K562 (cell line): Measurements from ENCODE around the gene ZNF438. TPM values are rescaled to one million over a fixed set of nuclear protein-coding genes. Genes with fewer than 3 reads are reported as not detected.

Experiments used
- ATAC-seq: fragments of 200-7000 bp; cut with Tn5 transposase; 3 replicates; pipeline ENCODE4 v1.9.1; 2020; ENCODE audit warnings: moderate library complexity
- BruUV-seq: library from RNA; stranded (reverse); fragments of 400-500 nt; replicated peaks from 2 replicates; lab custom pipeline; 2021; lab: Mats Ljungman, UMichigan
- CTCF ChIA-PET: fragments of 300-600 bp; formaldehyde crosslinking; extraction: SDS; loops from one replicate; lab custom pipeline; 2021; ENCODE audit warnings: low intra/inter-chr PET ratio; lab: Yijun Ruan, JAX
- POLR2A ChIA-PET: fragments of 300-600, 350-650 bp; sonication (Branson Sonifier 250); formaldehyde crosslinking; extraction: SDS; loops from one replicate; lab custom pipeline; 2021; ENCODE audit warnings: antibody characterized with exemption, inconsistent platforms; lab: Yijun Ruan, JAX
- DNase-seq, 4 experiments: peaks; one replicate each; pipeline versions ENCODE4 v3.0.0 to v3.0.0-alpha.2; 2011 to 2018; ENCODE audit warnings: low spot score in 3 of 4, mixed read lengths in 3 of 4; ENCODE audit errors: extremely low read depth in 1 of 4
- FAIRE-seq: peaks from 2 replicates; lab custom pipeline; 2011; peaks lifted over from hg19 to GRCh38; lab: Jason Lieb, UNC
- H2AFZ ChIP-seq: 2 replicates; pipeline ENCODE4 v1.6.0; 2011; ENCODE audit warnings: low read depth, low read length, control low read depth, inconsistent platforms
- H3K27ac ChIP-seq: fragments of 200-600 bp; 3 replicates; pipeline ENCODE4 v1.8.0; 2011; ENCODE audit warnings: low read depth, mild to moderate bottlenecking, control low read depth, inconsistent platforms, low read length, moderate library complexity, mixed read lengths; ENCODE audit errors: extremely low read depth
- H3K27me3 ChIP-seq, 2 experiments: fragments of 300-600 bp in 1 of 2; 2 replicates in 1 of 2; 3 replicates in 1 of 2; pipeline versions ENCODE4 v1.6.0 to v1.8.0; 2011; ENCODE audit warnings: inconsistent platforms in 2 of 2, low read length in 2 of 2, mild to moderate bottlenecking in 1 of 2, mixed read lengths in 1 of 2, moderate library complexity in 1 of 2; ENCODE audit not compliant: control insufficient read depth in 2 of 2, insufficient read depth in 2 of 2
- H3K36me3 ChIP-seq: fragments of 300-600 bp; 3 replicates; pipeline ENCODE4 v1.8.0; 2011; ENCODE audit warnings: mild to moderate bottlenecking, low read length, inconsistent platforms; ENCODE audit not compliant: control insufficient read depth, insufficient read depth
- H3K4me1 ChIP-seq, 2 experiments: fragments of 200-600 bp in 1 of 2; replicated peaks in 1 of 2; 2 replicates in 1 of 2; 3 replicates in 1 of 2; pipeline versions ENCODE4 v1.5.1 to v1.8.0; 2011; ENCODE audit warnings: inconsistent platforms in 2 of 2, low read length in 2 of 2, mild to moderate bottlenecking in 1 of 2, mixed read lengths in 1 of 2, moderate library complexity in 1 of 2; ENCODE audit not compliant: control insufficient read depth in 2 of 2, insufficient read depth in 2 of 2
- H3K4me2 ChIP-seq: 2 replicates; pipeline ENCODE4 v1.6.1; 2011; ENCODE audit warnings: low read length, control low read depth, inconsistent platforms, mixed read lengths; ENCODE audit not compliant: insufficient read depth
- H3K4me3 ChIP-seq: fragments of 200-600 bp; sonication (generic), shearing (Covaris generic); 2 replicates; pipeline ENCODE4 v1.5.1; 2016; ENCODE audit warnings: control low read depth, inconsistent platforms
- H3K79me2 ChIP-seq: fragments of 200-600 bp; 3 replicates; pipeline ENCODE4 v1.8.0; 2011; ENCODE audit warnings: low read length, inconsistent platforms; ENCODE audit not compliant: control insufficient read depth, insufficient read depth
- H3K9ac ChIP-seq, 2 experiments: 2 replicates each; pipeline versions ENCODE4 v1.6.0 to v1.6.1; 2011; ENCODE audit warnings: low read depth in 2 of 2, low read length in 2 of 2, control low read depth in 1 of 2, inconsistent platforms in 1 of 2, mild to moderate bottlenecking in 1 of 2, mixed read lengths in 1 of 2; ENCODE audit not compliant: insufficient read depth in 1 of 2
- H3K9me1 ChIP-seq: one replicate; pipeline ENCODE4 v1.6.0; 2011; ENCODE audit warnings: inconsistent platforms, mild to moderate bottlenecking, low read length, moderate library complexity; ENCODE audit not compliant: control insufficient read depth, insufficient read depth
- H3K9me3 ChIP-seq: replicated peaks from 2 replicates; pipeline ENCODE4 v1.5.1; 2011; ENCODE audit warnings: low read depth, low read length, inconsistent platforms; ENCODE audit not compliant: control insufficient read depth, insufficient read depth
- H4K20me1 ChIP-seq: replicated peaks from 2 replicates; pipeline ENCODE4 v1.6.1; 2011; ENCODE audit warnings: low read length, inconsistent platforms, mixed read lengths; ENCODE audit not compliant: control insufficient read depth, insufficient read depth
- ASH1L ChIP-seq: fragments of 450-650 bp; IDR thresholded peaks from 2 replicates; pipeline ENCODE4 v1.6.1; 2018; ENCODE audit warnings: borderline replicate concordance, mild to moderate bottlenecking, low read depth; ENCODE audit not compliant: partially characterized antibody
- CEBPB ChIP-seq: fragments of 450-650 bp; IDR thresholded peaks from 2 replicates; pipeline ENCODE4 v1.6.1; 2016; ENCODE audit warnings: missing genetic modification characterization, missing compliant biosample characterization
- CTCF ChIP-seq, 3 experiments: IDR thresholded peaks in 2 of 3; conservative IDR thresholded peaks in 1 of 3; 2 replicates each; pipeline ENCODE4 v1.5.1; 2011 to 2012; ENCODE audit warnings: low read length in 3 of 3, mild to moderate bottlenecking in 3 of 3, control low read depth in 2 of 3, improper control_type of control experiment in 1 of 3, inconsistent platforms in 1 of 3, low read depth in 1 of 3, mixed read lengths in 1 of 3, moderate library complexity in 1 of 3; ENCODE audit not compliant: insufficient read depth in 2 of 3
- ELF4 ChIP-seq: fragments of 450-650 bp; formaldehyde crosslinking; IDR thresholded peaks from 2 replicates; pipeline ENCODE4 v1.4.0; 2022; ENCODE audit warnings: missing genetic modification characterization
- KLF16 ChIP-seq: IDR thresholded peaks from 2 replicates; pipeline ENCODE4 v1.6.1; 2016; ENCODE audit warnings: antibody characterized with exemption
- MAZ ChIP-seq, 2 experiments: fragments of 450-650 bp in 1 of 2; sonication (generic) in 1 of 2; formaldehyde crosslinking; IDR thresholded peaks in 1 of 2; conservative IDR thresholded peaks in 1 of 2; 2 replicates each; pipeline versions ENCODE4 v1.4.0 to v1.5.0; 2020; ENCODE audit warnings: mild to moderate bottlenecking in 1 of 2, missing genetic modification reagents in 1 of 2
- NFATC3 ChIP-seq: fragments of 450-650 bp; IDR thresholded peaks from 2 replicates; pipeline ENCODE4 v1.6.1; 2017; ENCODE audit warnings: mild to moderate bottlenecking
- NFE2L1 ChIP-seq: fragments of 450-650 bp; IDR thresholded peaks from 2 replicates; pipeline ENCODE4 v1.6.1; 2016; ENCODE audit warnings: missing genetic modification characterization, low read depth, mild to moderate bottlenecking, missing compliant biosample characterization, moderate library complexity, borderline replicate concordance
- POLR3A ChIP-seq: IDR thresholded peaks from 2 replicates; pipeline ENCODE4 v1.6.1; 2011; ENCODE audit warnings: borderline replicate concordance, mild to moderate bottlenecking, moderate library complexity; ENCODE audit not compliant: insufficient read length, insufficient read depth; ENCODE audit errors: extremely low read depth
- RBM17 ChIP-seq: fragments of 200-400 bp; formaldehyde crosslinking; IDR thresholded peaks from 2 replicates; pipeline ENCODE4 v1.6.1; 2017; ENCODE audit warnings: low read depth, mild to moderate bottlenecking, low read length, borderline replicate concordance
- RBM34 ChIP-seq: fragments of 200-400 bp; formaldehyde crosslinking; IDR thresholded peaks from 2 replicates; pipeline ENCODE4 v1.6.1; 2018; ENCODE audit warnings: low read length, borderline replicate concordance; ENCODE audit not compliant: insufficient read depth
- SIN3A ChIP-seq, 2 experiments: fragments of 150-350 bp in 1 of 2; IDR thresholded peaks; 2 replicates each; pipeline ENCODE4 v1.6.1; 2011 to 2016; ENCODE audit warnings: borderline replicate concordance in 2 of 2, low read depth in 2 of 2, low read length in 2 of 2, mild to moderate bottlenecking in 2 of 2, moderate library complexity in 2 of 2; ENCODE audit not compliant: control insufficient read depth in 1 of 2
- TGIF2 ChIP-seq: sonication (generic); formaldehyde crosslinking; IDR thresholded peaks from 2 replicates; pipeline ENCODE4 v1.8.1; 2022; ENCODE audit warnings: mild to moderate bottlenecking, missing genetic modification reagents, moderate library complexity
- ZNF121 ChIP-seq: sonication (generic); formaldehyde crosslinking; conservative IDR thresholded peaks from 2 replicates; pipeline ENCODE4 v1.8.0; 2022; ENCODE audit warnings: missing genetic modification reagents
- ZNF143 ChIP-seq: sonication (generic); formaldehyde crosslinking; IDR thresholded peaks from 2 replicates; pipeline ENCODE4 v1.9.0; 2022; ENCODE audit warnings: mild to moderate bottlenecking, missing genetic modification reagents
- ZNF695 ChIP-seq: fragments of 450-650 bp; formaldehyde crosslinking; IDR thresholded peaks from 2 replicates; pipeline ENCODE4 v1.4.0; 2020; ENCODE audit warnings: mild to moderate bottlenecking, moderate library complexity
- ZNF696 ChIP-seq: fragments of 250-450 bp; sonication (Bioruptor Pico); conservative IDR thresholded peaks from 2 replicates; pipeline ENCODE4 v1.4.0; 2020; ENCODE audit warnings: mild to moderate bottlenecking, moderate library complexity
- WGBS: fragments of 100-300 bp; shearing (Covaris generic); methylation state at CpG from one replicate; pipeline ENCODE4 v1.1.6; 2016; ENCODE audit warnings: low coverage, mixed read lengths; ENCODE audit not compliant: insufficient coverage; ENCODE audit errors: missing lambda C conversion rate; 5-methylcytosine and 5-hydroxymethylcytosine counted together
- in situ Hi-C: fragments of 300-500 bp; cut with MboI; formaldehyde crosslinking; loops from 4 replicates; pipeline ENCODE4 v1.15.0; 2018; ENCODE audit warnings: inconsistent platforms, mixed read lengths
- intact Hi-C: fragments of 100-400 bp; cut with micrococcal nuclease; formaldehyde crosslinking; loops from 2 replicates; pipeline ENCODE4 v1.14.2; 2022
- polyA plus RNA-seq, 8 experiments: library from polyadenylated mRNA; depleted of rRNA in 4 of 8; stranded (reverse) in 5 of 8; unstranded in 3 of 8; fragments of >200 nt; fragmentation: Nextera tagmentation in 2 of 8; fragmentation: Illumina TruSeq in 1 of 8; extraction: Ambion mirVana in 2 of 8; extraction: Trizol in 1 of 8; gene quantifications; 2 replicates each; pipeline versions ENCODE4 v1.2.1 to v1.2.3, GENCODE V29; 2011 to 2014; ENCODE audit warnings: inconsistent platforms in 1 of 8, missing spikeins in 1 of 8
- total RNA-seq, 7 experiments: library from RNA; depleted of rRNA in 6 of 7; stranded (reverse); fragments of >200 nt in 6 of 7; fragmentation: Illumina TruSeq in 2 of 7; extraction: Trizol in 2 of 7; gene quantifications; 2 replicates each; pipeline versions ENCODE4 v1.2.1 to v1.2.3, GENCODE V29; 2011 to 2021; ENCODE audit warnings: low replicate concordance in 1 of 7
- TF ChIP-seq, protein P1 (sequence below): IDR thresholded peaks from 2 replicates; pipeline ENCODE4 v1.6.1; 2014; ENCODE audit warnings: antibody characterized with exemption

The ZNF438 gene
- total and polyA plus RNA-seq, 9 of the 15 experiments (the other 6 are each of a cell fraction or from before 2014, with no cell fraction given), result 0.45 to 1.5 (median 0.91) TPM

- no peak for TF ChIP-seq MAZ (CRISPR knock-in tag; conservative IDR thresholded peaks at IDR 0.05 in 1 of 2, IDR thresholded peaks at IDR 0.05 in 1 of 2)
- TF ChIP-seq CEBPB (tag), result no peak
- TF ChIP-seq TGIF2, result no peak
- TF ChIP-seq ASH1L, result no peak
- TF ChIP-seq SIN3A (IDR thresholded peaks at IDR 0.05; ENCODE audit: borderline replicate concordance in 2 of 2, control insufficient read depth in 1 of 2, low read depth in 2 of 2, low read length in 2 of 2), result no peak
- no peak for TF ChIP-seq RBM17
- TF ChIP-seq NFATC3, result no peak
These were observed 195.3 kb downstream of the ZNF438 start (continued) for GRCh38 chr10:30836406-30836805.

DNA sequence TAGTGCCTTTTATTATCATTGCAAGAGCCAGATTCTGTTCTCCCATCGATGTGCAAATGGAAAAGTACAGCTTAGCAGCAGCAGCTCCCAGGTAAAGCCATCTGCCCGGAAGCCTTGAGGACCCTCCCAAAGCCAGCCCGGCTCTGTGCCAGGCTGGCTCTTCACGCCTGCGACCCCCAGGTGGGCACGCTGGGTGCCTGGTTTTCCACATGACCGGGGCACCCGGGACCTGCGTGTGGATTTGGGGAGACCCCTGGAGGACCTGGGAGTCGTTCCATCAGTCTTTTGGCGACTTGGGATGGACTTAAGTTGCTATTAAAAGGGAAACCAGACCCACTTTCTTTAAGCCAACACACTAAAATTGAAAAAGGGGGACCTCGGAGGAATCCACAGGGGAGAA lies 196.5 kb downstream of the ZNF438 start:
- H2AFZ ChIP-seq, result no peak overlapping the region
- no peak overlapping the region for H3K4me2 ChIP-seq
- no peaks in the 10 kb centered on the region for H3K9me3 ChIP-seq
- POLR2A ChIA-PET, result interaction anchor here (1.0 kb wide), 1 partner anchor 16 kb away, joined by 4 read pairs; no protein-coding TSS in a partner anchor
- intact Hi-C loops (no loop called here), in situ Hi-C loops (no loop called here)
- CTCF ChIA-PET, result no interaction called here
- ATAC-seq (no peak), FAIRE-seq (no peak), DNase-seq (no peak)
- H3K79me2 ChIP-seq, result no peaks in the 10 kb centered on the region
- no peak overlapping the region for H3K9ac ChIP-seq
- H3K9me1 ChIP-seq, result peaks cover 4% of the 10 kb centered on the region
- BruUV-seq, result no TSS peak
- H3K27ac ChIP-seq, result no peak overlapping the region
- H4K20me1 ChIP-seq, result no peaks in the 10 kb centered on the region
- H3K27me3 ChIP-seq, result peaks cover 8 to 41% of the 10 kb centered on the region in 2 experiments; a peak in 4 of 5 replicates
- under 1% methylated on average over 12 of the region's 12 CpGs for WGBS
- H3K36me3 ChIP-seq, result no peaks in the 10 kb centered on the region
- H3K4me3 ChIP-seq, result no peak overlapping the region
- no peaks in the 10 kb centered on the region for H3K4me1 ChIP-seq
- TF ChIP-seq CTCF (IDR thresholded peaks at IDR 0.05 in 2 of 3, conservative IDR thresholded peaks at IDR 0.05 in 1 of 3; ENCODE audit: insufficient read depth in 2 of 3, low read depth in 1 of 3, low read length in 3 of 3) (no peak), ZNF696 (CRISPR knock-in tag) (no peak), ELF4 (CRISPR knock-in tag) (no peak), POLR3A (no peak), ZNF143 (CRISPR knock-in tag) (no peak), KLF16 (no peak), ZNF695 (CRISPR knock-in tag) (no peak), NFE2L1 (no peak), ZNF121 (CRISPR knock-in tag) (no peak), RBM34 (no peak)
- TF ChIP-seq, protein P1, sequence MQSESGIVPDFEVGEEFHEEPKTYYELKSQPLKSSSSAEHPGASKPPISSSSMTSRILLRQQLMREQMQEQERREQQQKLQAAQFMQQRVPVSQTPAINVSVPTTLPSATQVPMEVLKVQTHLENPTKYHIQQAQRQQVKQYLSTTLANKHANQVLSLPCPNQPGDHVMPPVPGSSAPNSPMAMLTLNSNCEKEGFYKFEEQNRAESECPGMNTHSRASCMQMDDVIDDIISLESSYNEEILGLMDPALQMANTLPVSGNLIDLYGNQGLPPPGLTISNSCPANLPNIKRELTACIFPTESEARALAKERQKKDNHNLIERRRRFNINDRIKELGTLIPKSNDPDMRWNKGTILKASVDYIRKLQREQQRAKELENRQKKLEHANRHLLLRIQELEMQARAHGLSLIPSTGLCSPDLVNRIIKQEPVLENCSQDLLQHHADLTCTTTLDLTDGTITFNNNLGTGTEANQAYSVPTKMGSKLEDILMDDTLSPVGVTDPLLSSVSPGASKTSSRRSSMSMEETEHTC, result no peak
